H9 (cell line): ENCODE results near the gene ALOX12. TPM values are rescaled to one million over a fixed set of nuclear protein-coding genes. Genes with fewer than 3 reads are reported as not detected.

Source experiments
- DNase-seq: peaks from one replicate; pipeline ENCODE4 v3.0.0-alpha.2; 2017
- H2AFZ ChIP-seq: one replicate; pipeline ENCODE4 v1.6.1; 2013; ENCODE audit warnings: mild to moderate bottlenecking, low read length, control low read depth, moderate library complexity
- H2AK5ac ChIP-seq: 2 replicates; pipeline ENCODE4 v1.6.1; 2013; ENCODE audit warnings: low read length, control low read depth, mixed read lengths; ENCODE audit not compliant: insufficient read length
- H2BK120ac ChIP-seq: one replicate; pipeline ENCODE4 v1.6.1; 2013; ENCODE audit warnings: low read depth, mild to moderate bottlenecking, low read length, control low read depth, inconsistent platforms; ENCODE audit not compliant: poor library complexity, severe bottlenecking
- H2BK12ac ChIP-seq: 2 replicates; pipeline ENCODE4 v1.6.1; 2013; ENCODE audit warnings: low read length, control low read depth, mixed read lengths, low read depth; ENCODE audit not compliant: insufficient read length
- H2BK15ac ChIP-seq: 2 replicates; pipeline ENCODE4 v1.6.1; 2013; ENCODE audit warnings: low read depth, low read length, control low read depth
- H2BK20ac ChIP-seq: one replicate; pipeline ENCODE4 v1.6.1; 2013; ENCODE audit warnings: low read depth, mild to moderate bottlenecking, low read length, control low read depth, inconsistent platforms; ENCODE audit not compliant: poor library complexity, severe bottlenecking
- H2BK5ac ChIP-seq: 2 replicates; pipeline ENCODE4 v1.6.1; 2013; ENCODE audit warnings: low read length, control low read depth, mixed read lengths; ENCODE audit not compliant: insufficient read length
- H3K14ac ChIP-seq: 2 replicates; pipeline ENCODE4 v1.6.1; 2013; ENCODE audit warnings: low read length, control low read depth; ENCODE audit not compliant: insufficient read depth
- H3K18ac ChIP-seq: 2 replicates; pipeline ENCODE4 v1.6.1; 2013; ENCODE audit warnings: low read depth, mild to moderate bottlenecking, mixed read lengths, low read length, control low read depth; ENCODE audit not compliant: insufficient read length
- H3K23ac ChIP-seq: 2 replicates; pipeline ENCODE4 v1.6.1; 2013; ENCODE audit warnings: low read length, control low read depth, mixed read lengths, low read depth; ENCODE audit not compliant: insufficient read length
- H3K23me2 ChIP-seq: 2 replicates; pipeline ENCODE4 v1.6.1; 2013; ENCODE audit warnings: low read depth, mild to moderate bottlenecking, mixed read lengths, low read length, control low read depth; ENCODE audit not compliant: insufficient read length, poor library complexity, severe bottlenecking
- H3K27ac ChIP-seq: 2 replicates; pipeline ENCODE4 v1.5.1; 2013; ENCODE audit warnings: low read length, control low read depth, mixed read lengths, low read depth; ENCODE audit not compliant: insufficient read length
- H3K27me3 ChIP-seq: 2 replicates; pipeline ENCODE4 v1.6.1; 2013; ENCODE audit warnings: low read length, control low read depth, inconsistent platforms; ENCODE audit not compliant: insufficient read depth
- H3K4ac ChIP-seq: 2 replicates; pipeline ENCODE4 v1.6.1; 2013; ENCODE audit warnings: low read depth, mild to moderate bottlenecking, control low read depth, inconsistent platforms, low read length, moderate library complexity
- H3K4me1 ChIP-seq: 2 replicates; pipeline ENCODE4 v1.6.1; 2013; ENCODE audit warnings: low read length, control low read depth, inconsistent platforms; ENCODE audit not compliant: insufficient read depth
- H3K4me2 ChIP-seq: 2 replicates; pipeline ENCODE4 v1.6.1; 2013; ENCODE audit warnings: low read length, control low read depth, mixed read lengths; ENCODE audit not compliant: insufficient read length, insufficient read depth
- H3K56ac ChIP-seq: 2 replicates; pipeline ENCODE4 v1.6.1; 2013; ENCODE audit warnings: low read depth, mild to moderate bottlenecking, mixed read lengths, low read length, control low read depth; ENCODE audit not compliant: insufficient read length
- H3K79me1 ChIP-seq: 2 replicates; pipeline ENCODE4 v1.6.1; 2013; ENCODE audit warnings: low read depth, mild to moderate bottlenecking, moderate library complexity, low read length, control low read depth, inconsistent platforms; ENCODE audit not compliant: insufficient read depth, poor library complexity, severe bottlenecking
- H3K79me2 ChIP-seq: 2 replicates; pipeline ENCODE4 v1.6.1; 2013; ENCODE audit warnings: low read length, control low read depth, inconsistent platforms; ENCODE audit not compliant: insufficient read depth
- H3K9ac ChIP-seq: 2 replicates; pipeline ENCODE4 v1.6.1; 2013; ENCODE audit warnings: low read length, control low read depth, mixed read lengths; ENCODE audit not compliant: insufficient read length; ENCODE audit errors: extremely low read depth
- H3K9me3 ChIP-seq: one replicate; pipeline ENCODE4 v1.6.1; 2013; ENCODE audit warnings: low read depth, low read length, inconsistent platforms; ENCODE audit not compliant: control insufficient read depth
- H3T11ph ChIP-seq: one replicate; pipeline ENCODE4 v1.6.1; 2013; ENCODE audit warnings: mild to moderate bottlenecking, low read length, control low read depth, inconsistent platforms
- H4K20me1 ChIP-seq: one replicate; pipeline ENCODE4 v1.6.1; 2013; ENCODE audit not compliant: control insufficient read depth, insufficient read length, insufficient read depth
- H4K5ac ChIP-seq: 2 replicates; pipeline ENCODE4 v1.6.1; 2013; ENCODE audit warnings: low read depth, mild to moderate bottlenecking, mixed read lengths, low read length, control low read depth; ENCODE audit not compliant: insufficient read length
- H4K8ac ChIP-seq: replicated peaks from 2 replicates; pipeline ENCODE4 v1.6.1; 2013; ENCODE audit warnings: low read length, control low read depth, mixed read lengths, low read depth; ENCODE audit not compliant: insufficient read length
- H4K91ac ChIP-seq: 2 replicates; pipeline ENCODE4 v1.6.1; 2013; ENCODE audit warnings: low read depth, mild to moderate bottlenecking, moderate library complexity, mixed read lengths, low read length, control low read depth; ENCODE audit not compliant: insufficient read length
- H3K27ac Mint-ChIP-seq, 3 experiments: 2 replicates in 2 of 3; 3 replicates in 1 of 3; pipeline ENCODE4 v1.8.0; 2020 to 2021; ENCODE audit warnings: mixed read lengths in 3 of 3, mild to moderate bottlenecking in 1 of 3, moderate library complexity in 1 of 3
- H3K27me3 Mint-ChIP-seq: 2 replicates; pipeline ENCODE4 v1.8.0; 2021; ENCODE audit warnings: low read depth, mild to moderate bottlenecking, moderate library complexity, mixed read lengths
- H3K36me3 Mint-ChIP-seq, 3 experiments: 2 replicates in 2 of 3; 3 replicates in 1 of 3; pipeline ENCODE4 v1.8.0; 2020 to 2021; ENCODE audit warnings: low read depth in 3 of 3, mixed read lengths in 3 of 3; ENCODE audit not compliant: insufficient read depth in 1 of 3
- H3K4me1 Mint-ChIP-seq, 2 experiments: 2 replicates each; pipeline ENCODE4 v1.8.0; 2020; ENCODE audit warnings: mixed read lengths in 2 of 2
- H3K4me3 Mint-ChIP-seq, 2 experiments: 2 replicates in 1 of 2; 3 replicates in 1 of 2; pipeline ENCODE4 v1.8.0; 2020 to 2021; ENCODE audit warnings: mild to moderate bottlenecking in 2 of 2, mixed read lengths in 2 of 2, moderate library complexity in 1 of 2
- H3K9me3 Mint-ChIP-seq, 2 experiments: 2 replicates in 1 of 2; 3 replicates in 1 of 2; pipeline ENCODE4 v1.8.0; 2020; ENCODE audit warnings: mild to moderate bottlenecking in 2 of 2, mixed read lengths in 2 of 2, moderate library complexity in 1 of 2
- CTCF ChIP-seq: fragments of 200-600 bp; sonication (generic); conservative IDR thresholded peaks from 3 replicates; pipeline ENCODE4 v1.8.0; 2021; ENCODE audit warnings: antibody characterized with exemption, mild to moderate bottlenecking
- whole genome bisulfite sequencing: extraction: QIAGEN DNeasy Blood & Tissue Kit; methylation state at CpG from one replicate; pipeline ENCODE4 v1.1.7; 2013; ENCODE audit warnings: missing lambda C conversion rate, low lambda C conversion rate, mixed read lengths; ENCODE audit not compliant: insufficient read length; ENCODE audit errors: extremely low coverage; 5-methylcytosine and 5-hydroxymethylcytosine counted together
- total RNA-seq: library from RNA; stranded (reverse); gene quantifications from 2 replicates; pipeline ENCODE4 v1.2.1, GENCODE V29; 2021

ALOX12 gene
- total RNA-seq, 1 experiment from 2014 or later, result 0.81 TPM

GRCh38 chr17:7014995-7015958 is 19.4 kb downstream of the ALOX12 start:
- Mint-ChIP-seq H3K36me3 (peaks cover 2 to 22% (median 4%) of the 10 kb centered on the region in 3 experiments; a peak in 5 of 7 replicates), H3K27me3 (peaks cover 3% of the 10 kb centered on the region), H3K4me1 (peaks cover 30 to 54% of the 10 kb centered on the region in 2 experiments), H3K27ac (peak overlapping the region in 2 of 3 experiments; percentile 35 to 75; a peak in 1 of 7 replicates), H3K4me3 (peak overlapping the region; percentile 87 to 93), H3K9me3 (no peaks in the 10 kb centered on the region)
- no peak overlapping the region for H2AFZ ChIP-seq
- no peak overlapping the region for H2BK120ac ChIP-seq
- no peak overlapping the region for H2BK15ac ChIP-seq
- H3K18ac ChIP-seq, result no peak overlapping the region
- H2BK12ac ChIP-seq, result no peak overlapping the region
- no peak for DNase-seq
- H3K27me3 ChIP-seq, result no peaks in the 10 kb centered on the region
- no peak overlapping the region for H2BK5ac ChIP-seq
- no peak overlapping the region for H4K8ac ChIP-seq
- H3K79me1 ChIP-seq, result peaks cover 3% of the 10 kb centered on the region
- no peak overlapping the region for H3K56ac ChIP-seq
- peak overlapping the region; percentile 57 for H3K9ac ChIP-seq
- TF ChIP-seq CTCF, result peak; percentile 27; the same call in 1 of the 3 replicates
- H4K5ac ChIP-seq, result no peak overlapping the region
- peak overlapping the region; percentile 78 for H3K4me2 ChIP-seq
- H4K91ac ChIP-seq, result no peak overlapping the region
- no peak overlapping the region for H2BK20ac ChIP-seq
- H2AK5ac ChIP-seq, result no peak overlapping the region
- no peak overlapping the region for H3K27ac ChIP-seq
- H3K4ac ChIP-seq, result no peak overlapping the region
- no peaks in the 10 kb centered on the region for H3K9me3 ChIP-seq
- H3K79me2 ChIP-seq, result no peaks in the 10 kb centered on the region; the same call in 1 of the 2 replicates
- H3K23me2 ChIP-seq, result peaks cover 13% of the 10 kb centered on the region
- WGBS, result no CpG with 5 or more reads among the region's 56 CpGs
- no peaks in the 10 kb centered on the region for H3K4me1 ChIP-seq
- H3K14ac ChIP-seq, result peak overlapping the region; percentile 44; the same call in 1 of the 2 replicates
- H4K20me1 ChIP-seq, result no peaks in the 10 kb centered on the region
- H3T11ph ChIP-seq, result no peak overlapping the region
- H3K23ac ChIP-seq, result no peak overlapping the region
